Peyer's patch (tissue), 4 donors: Measurements from ENCODE around the gene ASPSCR1. TPM values are rescaled to one million over a fixed set of nuclear protein-coding genes. Genes with fewer than 3 reads are reported as not detected.

Experiments
- DNase-seq, 3 donors: peaks; one replicate each; pipeline ENCODE4 v3.0.0-alpha.2; 2017 to 2019
- H3K27ac ChIP-seq, 4 donors: fragments of 200-600 bp; sonication (generic); one replicate each; pipeline ENCODE4 v1.5.1; 2016 to 2019
- H3K27me3 ChIP-seq, 2 donors: fragments of 200-600 bp; sonication (generic); one replicate each; pipeline ENCODE4 v1.5.1; 2019
- H3K36me3 ChIP-seq, 3 donors: fragments of 200-600 bp; sonication (generic); one replicate each; pipeline ENCODE4 v1.5.1; 2016 to 2019
- H3K4me1 ChIP-seq, 4 donors: fragments of 200-600 bp; sonication (generic); one replicate each; pipeline ENCODE4 v1.5.1; 2016 to 2019
- H3K4me3 ChIP-seq, 4 donors: fragments of 200-600 bp; sonication (generic); 1 replicate in 3 of 4; 2 replicates in 1 of 4; pipeline ENCODE4 v1.5.1; 2016 to 2019; ENCODE audit warnings: mild to moderate bottlenecking in 1 of 4
- H3K9me3 ChIP-seq, 4 donors: fragments of 200-600 bp; sonication (generic); one replicate each; pipeline ENCODE4 v1.5.1; 2016 to 2019; ENCODE audit warnings: mild to moderate bottlenecking in 1 of 4
- POLR2A ChIP-seq, 2 donors: fragments of 450-650 bp; IDR thresholded peaks; one replicate each; pipeline ENCODE4 v1.5.1; 2017; ENCODE audit warnings: antibody characterized with exemption in 2 of 2, mild to moderate bottlenecking in 2 of 2, moderate library complexity in 2 of 2
- total RNA-seq, 4 donors: library from RNA; depleted of rRNA; stranded (reverse); fragments of >200 nt; gene quantifications; one replicate each; pipeline ENCODE4 v1.1.0, GENCODE V29; 2016
- TF ChIP-seq, protein P1 (sequence below), 6 experiments: fragments of 450-650 bp in 4 of 6; fragments of 200-600 bp in 2 of 6; sonication (generic) in 1 of 6; IDR thresholded peaks; one replicate each; pipeline ENCODE4 v1.5.1; 2017 to 2019; ENCODE audit warnings: antibody characterized with exemption in 6 of 6, mild to moderate bottlenecking in 3 of 6, moderate library complexity in 1 of 6

Gene ASPSCR1
- total RNA-seq, 4 donors from 2014 or later = 31.6 to 70.1 (median 49.9) TPM

DNA sequence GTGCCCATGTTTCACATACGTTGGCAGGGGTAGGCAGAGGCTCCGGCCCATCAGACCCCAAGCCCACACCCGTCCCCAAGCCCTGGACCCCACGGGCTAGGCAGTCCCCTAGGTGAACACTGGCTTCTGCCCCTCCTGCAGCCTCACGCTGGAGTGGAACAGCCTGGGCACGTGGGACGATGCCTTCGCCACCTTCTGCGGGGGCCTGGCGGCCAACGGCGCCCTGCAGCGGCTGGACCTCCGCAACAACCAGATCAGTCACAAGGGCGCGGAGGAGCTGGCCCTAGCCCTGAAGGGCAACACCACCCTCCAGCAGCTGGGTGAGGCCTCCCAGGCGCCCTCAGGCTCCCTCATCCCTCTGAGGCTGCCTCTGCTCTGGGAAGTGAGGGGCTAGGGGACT, 47.4 kb downstream of the ASPSCR1 start:
- no peak overlapping the region for H3K4me3 ChIP-seq
- H3K27me3 ChIP-seq = no peaks in the 10 kb centered on the region
- no peaks in the 10 kb centered on the region for H3K9me3 ChIP-seq
- TF ChIP-seq, protein P1, sequence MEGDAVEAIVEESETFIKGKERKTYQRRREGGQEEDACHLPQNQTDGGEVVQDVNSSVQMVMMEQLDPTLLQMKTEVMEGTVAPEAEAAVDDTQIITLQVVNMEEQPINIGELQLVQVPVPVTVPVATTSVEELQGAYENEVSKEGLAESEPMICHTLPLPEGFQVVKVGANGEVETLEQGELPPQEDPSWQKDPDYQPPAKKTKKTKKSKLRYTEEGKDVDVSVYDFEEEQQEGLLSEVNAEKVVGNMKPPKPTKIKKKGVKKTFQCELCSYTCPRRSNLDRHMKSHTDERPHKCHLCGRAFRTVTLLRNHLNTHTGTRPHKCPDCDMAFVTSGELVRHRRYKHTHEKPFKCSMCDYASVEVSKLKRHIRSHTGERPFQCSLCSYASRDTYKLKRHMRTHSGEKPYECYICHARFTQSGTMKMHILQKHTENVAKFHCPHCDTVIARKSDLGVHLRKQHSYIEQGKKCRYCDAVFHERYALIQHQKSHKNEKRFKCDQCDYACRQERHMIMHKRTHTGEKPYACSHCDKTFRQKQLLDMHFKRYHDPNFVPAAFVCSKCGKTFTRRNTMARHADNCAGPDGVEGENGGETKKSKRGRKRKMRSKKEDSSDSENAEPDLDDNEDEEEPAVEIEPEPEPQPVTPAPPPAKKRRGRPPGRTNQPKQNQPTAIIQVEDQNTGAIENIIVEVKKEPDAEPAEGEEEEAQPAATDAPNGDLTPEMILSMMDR (IDR thresholded peaks at IDR 0.05) = no peak
- no peak for TF ChIP-seq POLR2A (IDR thresholded peaks at IDR 0.05)
- H3K36me3 ChIP-seq = no peaks in the 10 kb centered on the region
- no peak overlapping the region for H3K27ac ChIP-seq
- no peak for DNase-seq
- peaks cover 3 to 31% (median 19%) of the 10 kb centered on the region in 4 donors for H3K4me1 ChIP-seq

DNA sequence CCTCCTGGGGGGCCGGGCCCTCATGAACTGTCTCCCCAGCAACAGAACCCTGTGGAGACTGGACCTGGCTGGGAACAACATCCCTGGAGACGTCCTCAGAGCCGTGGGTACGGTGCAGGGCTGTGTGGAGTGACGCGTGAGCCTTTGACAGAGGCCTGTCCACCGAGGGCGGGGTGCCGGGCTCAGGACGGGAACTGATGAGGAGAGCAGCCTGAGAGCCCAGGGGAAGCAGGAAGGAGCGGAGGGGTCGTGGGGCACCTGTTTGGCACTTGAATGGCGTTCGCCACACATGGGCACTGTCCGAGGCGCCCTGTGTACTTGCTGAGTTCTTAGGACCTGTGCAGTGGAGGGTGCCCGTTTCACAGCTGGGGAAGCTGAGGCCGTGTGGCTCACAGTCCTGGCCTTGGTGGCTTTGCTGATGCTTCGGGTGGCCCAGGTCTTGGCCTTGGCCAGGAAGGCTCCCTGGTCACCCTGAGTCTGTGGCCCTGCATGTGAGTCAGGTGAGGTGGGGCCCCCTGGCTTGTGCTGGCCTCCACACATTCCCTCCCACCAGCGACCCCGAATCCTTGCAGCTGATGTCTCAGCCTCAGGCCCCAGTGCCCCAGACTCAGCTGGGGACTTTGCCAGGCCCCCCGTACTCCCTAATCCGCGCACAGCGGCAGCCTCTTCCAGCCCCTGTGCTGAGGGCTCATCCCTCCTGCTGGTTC, 48.1 kb downstream of the ASPSCR1 start:
- no peak for TF ChIP-seq POLR2A (IDR thresholded peaks at IDR 0.05)
- TF ChIP-seq, protein P1 (IDR thresholded peaks at IDR 0.05) = no peak
- H3K27me3 ChIP-seq = no peaks in the 10 kb centered on the region

DNA sequence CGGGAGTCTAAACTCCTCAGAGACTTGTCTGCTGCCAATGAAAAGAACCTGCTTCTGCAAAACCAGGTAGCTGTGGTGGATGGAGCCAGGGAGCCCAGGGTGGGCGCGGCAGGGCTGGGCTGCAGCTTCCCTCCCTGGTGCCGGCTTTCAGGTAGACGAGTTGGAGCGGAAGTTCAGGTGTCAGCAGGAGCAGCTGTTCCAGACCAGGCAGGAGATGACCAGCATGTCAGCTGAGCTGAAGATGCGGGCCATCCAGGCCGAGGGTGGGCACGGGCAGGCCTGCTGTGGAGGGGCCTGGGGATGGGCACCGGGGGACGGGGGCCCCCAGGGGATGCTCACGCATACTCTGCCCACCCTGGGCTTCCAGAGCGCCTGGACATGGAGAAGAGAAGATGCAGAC, 50.8 kb downstream of the ASPSCR1 start:
- Histone ChIP-seq H3K27ac (no peak overlapping the region), H3K27me3 (no peaks in the 10 kb centered on the region)

More for the DNA sequence above, 48.1 kb downstream of the ASPSCR1 start:
- Histone ChIP-seq H3K36me3 (no peaks in the 10 kb centered on the region), H3K9me3 (no peaks in the 10 kb centered on the region), H3K27ac (no peak overlapping the region), H3K4me1 (peaks cover 3 to 31% (median 25%) of the 10 kb centered on the region in 4 donors), H3K4me3 (no peak overlapping the region)
- no peak for DNase-seq

DNA sequence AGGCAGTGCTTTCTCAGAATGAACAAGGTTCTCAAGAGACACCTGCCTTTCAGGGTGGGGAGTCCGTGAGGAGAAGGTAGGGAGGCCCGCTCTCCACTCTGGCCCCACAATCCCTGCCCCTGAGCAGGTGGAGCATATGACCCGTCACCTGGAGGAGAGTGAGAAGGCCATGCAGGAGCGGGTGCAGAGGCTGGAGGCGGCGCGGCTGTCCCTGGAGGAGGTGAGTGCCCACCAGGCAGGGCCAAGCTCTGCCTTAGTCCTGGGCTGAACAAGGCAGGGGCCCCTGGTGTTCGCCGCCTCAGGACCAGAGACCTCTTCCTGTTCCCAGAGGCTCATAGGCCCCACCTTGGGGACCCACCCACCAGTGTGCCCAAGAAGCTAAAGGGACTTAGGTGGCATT, 51.5 kb downstream of the ASPSCR1 start:
- no peaks in the 10 kb centered on the region for H3K9me3 ChIP-seq
- no peaks in the 10 kb centered on the region for H3K36me3 ChIP-seq
- no peak for DNase-seq

More for the DNA sequence above, 50.8 kb downstream of the ASPSCR1 start:
- no peak overlapping the region for H3K4me3 ChIP-seq
- H3K36me3 ChIP-seq = no peaks in the 10 kb centered on the region
- peaks cover 3 to 26% (median 15%) of the 10 kb centered on the region in 4 donors for H3K4me1 ChIP-seq
- H3K9me3 ChIP-seq = no peaks in the 10 kb centered on the region
- no peak for TF ChIP-seq POLR2A (IDR thresholded peaks at IDR 0.05)
- TF ChIP-seq, protein P1 (IDR thresholded peaks at IDR 0.05) = no peak
- DNase-seq = no peak

DNA sequence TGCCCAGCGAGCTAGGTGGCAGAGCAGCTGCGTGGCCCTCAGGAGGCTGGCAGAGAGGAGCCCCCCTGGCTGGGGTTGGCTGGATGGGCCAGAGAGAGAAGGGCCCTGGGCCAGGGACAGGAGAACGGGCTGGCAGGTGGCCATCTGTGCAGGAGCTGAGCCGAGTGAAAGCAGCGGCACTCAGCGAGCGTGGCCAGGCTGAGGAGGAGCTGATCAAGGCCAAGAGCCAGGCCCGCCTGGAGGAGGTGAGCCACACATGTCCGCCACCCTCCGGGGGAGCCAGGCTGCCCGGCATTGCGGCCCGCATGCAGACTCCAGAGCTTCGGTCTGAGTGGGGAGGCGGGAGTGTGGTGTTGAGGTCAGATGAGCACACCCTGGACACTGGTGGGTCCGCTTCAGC, 52.0 kb downstream of the ASPSCR1 start:
- no peaks in the 10 kb centered on the region for H3K36me3 ChIP-seq
- no peaks in the 10 kb centered on the region for H3K27me3 ChIP-seq
- H3K4me3 ChIP-seq = no peak overlapping the region
- no peak for DNase-seq
- H3K27ac ChIP-seq = no peak overlapping the region
- peaks cover 0 to 19% (median 10%) of the 10 kb centered on the region in 4 donors for H3K4me1 ChIP-seq
- no peaks in the 10 kb centered on the region for H3K9me3 ChIP-seq
- no peak for TF ChIP-seq POLR2A (IDR thresholded peaks at IDR 0.05)
- TF ChIP-seq, protein P1 (IDR thresholded peaks at IDR 0.05) = no peak

More for the DNA sequence above, 51.5 kb downstream of the ASPSCR1 start:
- TF ChIP-seq POLR2A (IDR thresholded peaks at IDR 0.05) = no peak
- TF ChIP-seq, protein P1 (IDR thresholded peaks at IDR 0.05) = no peak
- Histone ChIP-seq H3K27me3 (no peaks in the 10 kb centered on the region), H3K27ac (no peak overlapping the region), H3K4me1 (peaks cover 2 to 20% (median 13%) of the 10 kb centered on the region in 4 donors), H3K4me3 (no peak overlapping the region)
